Cardiac muscle cell (in vitro differentiated cells and primary cell): ENCODE measurements around the gene RAB6D. TPM values are rescaled to one million over a fixed set of nuclear protein-coding genes. Genes with fewer than 3 reads are reported as not detected.
"Not testable (repeated sequence)": the region's sequence is repeated elsewhere in the genome, so short reads cannot be mapped to it uniquely, and the experiment has no call there.

Experiments used
- DNase-seq, 2 donors: peaks; one replicate each; pipeline versions ENCODE4 v3.0.0 to v3.0.0-alpha.2; 2010 to 2017; ENCODE audit warnings: low read depth in 1 of 2, low spot score in 1 of 2
- H3K27ac ChIP-seq: fragments of 200-600 bp; sonication (generic); 2 replicates; pipeline ENCODE4 v1.5.1; 2016
- H3K27me3 ChIP-seq: fragments of 200-600 bp; sonication (generic); 2 replicates; pipeline ENCODE4 v1.6.0; 2016; ENCODE audit warnings: control low read depth
- H3K36me3 ChIP-seq: fragments of 200-600 bp; sonication (generic); 2 replicates; pipeline ENCODE4 v1.5.1; 2016; ENCODE audit warnings: control low read depth
- H3K4me1 ChIP-seq: fragments of 200-600 bp; sonication (generic); 2 replicates; pipeline ENCODE4 v1.8.1; 2017; ENCODE audit warnings: low read depth, mild to moderate bottlenecking, mixed run types
- H3K4me3 ChIP-seq: fragments of 200-600 bp; sonication (generic); 2 replicates; pipeline ENCODE4 v1.5.1; 2016; ENCODE audit warnings: mild to moderate bottlenecking
- H3K9me3 ChIP-seq: fragments of 200-600 bp; sonication (generic); 2 replicates; pipeline ENCODE4 v1.5.1; 2017; ENCODE audit warnings: low read depth, mild to moderate bottlenecking, control low read depth
- CTCF ChIP-seq: IDR thresholded peaks from 2 replicates; pipeline ENCODE4 v1.5.1; 2012; ENCODE audit warnings: low read depth, mild to moderate bottlenecking, low read length
- polyA plus RNA-seq: library from polyadenylated mRNA; unstranded; fragments of >200 nt; fragmentation: Nextera tagmentation; extraction: Ambion mirVana; gene quantifications from 2 replicates; pipeline ENCODE4 v1.2.1, GENCODE V29; 2016
- total RNA-seq: library from RNA; depleted of rRNA; stranded (reverse); fragments of >200 nt; gene quantifications from 2 replicates; pipeline ENCODE4 v1.2.3, GENCODE V29; 2016

The RAB6D gene
- total and polyA plus RNA-seq, 2 experiments from 2014 or later: 0.48 TPM; not detected in 1

DNA sequence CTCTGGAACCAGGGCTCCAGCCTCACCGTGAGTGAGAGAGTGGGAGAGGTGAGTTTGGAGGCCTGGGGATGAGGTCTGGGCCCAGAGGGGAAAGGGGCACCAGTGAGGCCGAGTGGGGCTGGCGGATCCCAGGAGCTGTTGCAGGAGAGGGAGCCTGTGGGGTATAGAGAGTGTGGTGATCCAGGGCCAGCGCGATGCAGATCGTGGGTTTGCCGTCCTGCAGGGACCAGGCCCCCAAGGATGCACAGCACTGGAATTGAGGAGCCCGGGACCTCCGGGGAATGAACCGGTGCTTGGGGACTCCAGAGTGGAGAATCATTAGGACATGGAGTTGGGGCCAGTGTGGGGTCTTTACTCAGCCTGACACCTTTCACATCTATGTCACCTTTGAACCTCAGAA is 25.7 kb upstream of the RAB6D start:
- H3K36me3 ChIP-seq: no peaks in the 10 kb centered on the region
- no peaks in the 10 kb centered on the region for H3K4me1 ChIP-seq
- no peak for DNase-seq
- H3K4me3 ChIP-seq: no peak overlapping the region
- no peaks in the 10 kb centered on the region for H3K9me3 ChIP-seq
- no peak overlapping the region for H3K27ac ChIP-seq
- TF ChIP-seq CTCF: no peak
- H3K27me3 ChIP-seq: peaks cover 6% of the 10 kb centered on the region

DNA sequence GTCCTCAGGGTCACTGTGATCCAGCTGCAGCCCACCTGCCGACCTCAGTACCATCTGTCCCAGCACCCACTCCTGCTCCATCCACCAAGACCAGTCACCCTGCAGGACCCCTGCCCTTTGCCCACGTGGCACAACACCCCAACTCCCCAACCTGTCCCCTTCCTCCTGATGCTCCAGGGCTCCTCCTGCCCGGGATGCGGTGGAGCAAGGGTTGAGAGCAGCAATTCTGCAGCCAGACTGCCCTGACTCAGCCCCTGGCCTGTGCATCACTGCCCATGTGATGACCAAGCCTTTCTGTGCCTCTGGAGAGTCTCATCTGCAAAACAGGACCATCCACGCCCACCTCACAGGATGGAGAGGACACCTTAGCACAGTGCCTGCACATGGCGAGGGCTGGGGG is 24.9 kb upstream of the RAB6D start:
- not testable (repeated sequence) for H3K27ac ChIP-seq, H3K4me3 ChIP-seq, DNase-seq, H3K27me3 ChIP-seq, H3K4me1 ChIP-seq, H3K9me3 ChIP-seq, H3K36me3 ChIP-seq

DNA sequence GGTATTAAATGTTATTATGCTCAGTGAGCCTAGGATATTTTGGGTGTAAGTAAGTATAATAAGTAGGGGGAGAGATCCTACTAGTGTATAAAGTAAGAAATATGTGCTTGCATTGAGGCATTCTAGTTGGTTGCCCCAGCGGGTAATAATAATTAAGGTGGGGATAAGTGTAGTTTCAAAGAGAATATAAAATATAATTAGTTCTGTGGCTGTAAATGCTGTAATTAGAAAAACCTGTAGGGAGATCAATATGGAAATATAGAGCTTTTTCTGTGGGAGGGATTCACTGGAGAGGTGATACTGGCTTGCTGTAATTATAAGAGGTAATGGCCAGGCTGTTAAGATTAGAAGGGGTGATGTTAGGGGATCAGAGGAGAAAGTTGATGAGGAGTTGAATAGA is 9.1 kb upstream of the RAB6D start:
- not testable (repeated sequence) for H3K9me3 ChIP-seq, H3K4me1 ChIP-seq, DNase-seq, H3K27me3 ChIP-seq, H3K27ac ChIP-seq, H3K36me3 ChIP-seq, H3K4me3 ChIP-seq

- peaks cover 7% of the 10 kb centered on the region for H3K27me3 ChIP-seq
- no peaks in the 10 kb centered on the region for H3K9me3 ChIP-seq
- no peak for DNase-seq
- no peak overlapping the region for H3K27ac ChIP-seq
- no peak for TF ChIP-seq CTCF
- no peak overlapping the region for H3K4me3 ChIP-seq
- H3K4me1 ChIP-seq: no peaks in the 10 kb centered on the region
- H3K36me3 ChIP-seq: no peaks in the 10 kb centered on the region
These were observed 6.0 kb upstream of the RAB6D start for GRCh38 chr2:131369954-131370353.

DNA sequence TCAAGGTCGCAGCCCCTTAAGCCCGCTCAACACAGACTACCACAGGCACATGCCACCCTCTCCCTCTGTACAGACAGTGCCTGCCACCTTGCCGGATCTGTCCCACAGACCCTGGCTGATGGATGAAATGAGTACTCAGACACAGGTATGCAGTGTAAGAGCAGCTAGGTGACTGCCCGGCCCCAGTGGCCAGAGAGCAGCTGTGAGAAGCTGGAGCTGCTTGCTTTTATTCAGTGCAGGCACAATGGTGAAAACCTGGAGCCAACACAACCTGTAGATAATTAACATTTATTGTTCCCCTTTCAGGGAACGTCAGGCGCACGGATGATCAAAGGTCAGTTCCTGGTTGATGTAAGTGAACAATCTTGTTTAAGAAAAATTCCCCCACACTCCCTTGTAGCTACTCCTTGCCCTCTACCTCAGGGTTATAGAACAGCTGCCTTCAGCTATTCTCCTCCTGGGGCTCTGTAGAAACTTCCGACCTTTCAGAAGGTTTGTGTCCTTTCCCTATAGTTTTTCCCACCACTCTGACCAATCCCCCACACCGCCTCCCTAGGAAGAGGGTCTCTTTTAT is 4.6 kb upstream of the RAB6D start:
- not testable (repeated sequence) for H3K4me3 ChIP-seq, H3K27ac ChIP-seq, H3K4me1 ChIP-seq, DNase-seq, H3K36me3 ChIP-seq, H3K9me3 ChIP-seq
- peaks cover 21% of the 10 kb centered on the region for H3K27me3 ChIP-seq

DNA sequence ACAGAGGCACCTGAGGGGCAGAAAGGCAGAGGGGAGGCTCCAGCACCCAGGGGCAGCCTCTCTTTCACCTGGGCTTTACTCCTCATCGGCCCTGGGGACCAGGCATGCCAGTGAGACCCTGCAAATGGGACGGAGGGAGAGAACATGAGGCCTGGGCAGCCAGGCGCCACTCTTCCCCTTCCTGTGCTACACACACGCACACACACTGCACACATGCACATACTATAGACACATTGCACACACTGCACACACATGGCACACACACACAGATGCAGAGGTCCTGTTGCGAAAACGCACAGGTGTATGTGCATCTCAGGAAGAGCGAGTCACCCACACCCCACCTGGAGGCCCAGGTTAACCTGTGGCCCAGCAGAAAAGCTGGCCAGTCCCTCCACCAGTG is 3.4 kb upstream of the RAB6D start:
- no peaks in the 10 kb centered on the region for H3K9me3 ChIP-seq
- DNase-seq: no peak
- H3K36me3 ChIP-seq: no peaks in the 10 kb centered on the region
- no peak for TF ChIP-seq CTCF
- H3K4me1 ChIP-seq: no peaks in the 10 kb centered on the region
- H3K27ac ChIP-seq: no peak overlapping the region
- peaks cover 24% of the 10 kb centered on the region for H3K27me3 ChIP-seq
- no peak overlapping the region for H3K4me3 ChIP-seq

GRCh38 chr2:131366643-131367042 is 2.7 kb upstream of the RAB6D start:
- H3K4me1 ChIP-seq: no peaks in the 10 kb centered on the region
- H3K27ac ChIP-seq: no peak overlapping the region
- no peak for TF ChIP-seq CTCF
- no peaks in the 10 kb centered on the region for H3K36me3 ChIP-seq
- peaks cover 32% of the 10 kb centered on the region for H3K27me3 ChIP-seq
- no peak for DNase-seq
- no peak overlapping the region for H3K4me3 ChIP-seq
- no peaks in the 10 kb centered on the region for H3K9me3 ChIP-seq
